Measurements from ENCODE around the gene PHYHD1. TPM values are rescaled to one million over a fixed set of nuclear protein-coding genes. Genes with fewer than 3 reads are reported as not detected.

Gene PHYHD1
- total RNA-seq (2022; extraction: Qiagen RNA extraction; ENCODE audit: low read depth): 0.13 TPM in 1 of 5 replicates, not detected in the others

DNA sequence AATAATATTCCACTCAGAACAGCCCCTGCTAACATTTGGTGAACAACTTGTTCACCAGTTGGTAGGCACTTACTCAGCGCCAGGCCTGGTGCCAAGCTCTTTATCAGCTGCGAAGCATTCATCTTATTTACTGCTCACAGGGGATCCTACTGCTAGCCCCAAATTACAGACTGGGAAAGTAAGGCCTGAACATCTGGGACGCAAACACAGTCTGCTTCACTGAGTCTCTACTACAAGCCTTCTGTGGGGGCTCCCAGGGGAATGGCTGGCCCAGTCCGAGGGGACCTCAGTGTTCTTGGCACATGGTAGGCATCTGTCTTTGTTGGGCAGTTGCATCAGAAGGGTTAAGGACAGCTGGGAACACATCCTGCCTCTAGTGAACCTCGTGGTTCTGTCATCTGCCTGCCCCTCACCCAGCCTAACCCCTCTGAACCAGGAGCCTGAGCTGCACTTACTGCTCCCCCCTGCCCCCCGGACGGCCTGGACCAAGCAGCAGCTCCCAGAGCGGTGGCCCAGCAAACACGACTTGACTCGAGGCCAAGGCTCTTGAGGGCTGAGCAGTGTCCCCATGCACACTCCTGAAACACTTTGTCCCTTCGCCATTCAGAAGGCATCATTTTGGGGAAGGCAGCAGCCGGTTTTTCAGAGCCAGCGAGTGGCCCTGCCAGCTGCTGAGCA is at the start of gene PHYHD1:
Gene PHYHD1 (plus strand): TSS at position 602 of the 678 bp plus-strand sequence. CDS start 1,342 bp downstream, outside the sequence.

GRCh38 chr9:128881884-128882676 is 38.7 kb upstream of the PHYHD1 start, which contains the start of the genes KYAT1 and LRRC8A:
TSS of gene KYAT1 (minus strand) at chr9:128881950. CDS start at chr9:128845405, 36,545 bp downstream.
TSS of gene LRRC8A (plus strand) at chr9:128882133. CDS start at chr9:128907165, 25,032 bp downstream.

DNA sequence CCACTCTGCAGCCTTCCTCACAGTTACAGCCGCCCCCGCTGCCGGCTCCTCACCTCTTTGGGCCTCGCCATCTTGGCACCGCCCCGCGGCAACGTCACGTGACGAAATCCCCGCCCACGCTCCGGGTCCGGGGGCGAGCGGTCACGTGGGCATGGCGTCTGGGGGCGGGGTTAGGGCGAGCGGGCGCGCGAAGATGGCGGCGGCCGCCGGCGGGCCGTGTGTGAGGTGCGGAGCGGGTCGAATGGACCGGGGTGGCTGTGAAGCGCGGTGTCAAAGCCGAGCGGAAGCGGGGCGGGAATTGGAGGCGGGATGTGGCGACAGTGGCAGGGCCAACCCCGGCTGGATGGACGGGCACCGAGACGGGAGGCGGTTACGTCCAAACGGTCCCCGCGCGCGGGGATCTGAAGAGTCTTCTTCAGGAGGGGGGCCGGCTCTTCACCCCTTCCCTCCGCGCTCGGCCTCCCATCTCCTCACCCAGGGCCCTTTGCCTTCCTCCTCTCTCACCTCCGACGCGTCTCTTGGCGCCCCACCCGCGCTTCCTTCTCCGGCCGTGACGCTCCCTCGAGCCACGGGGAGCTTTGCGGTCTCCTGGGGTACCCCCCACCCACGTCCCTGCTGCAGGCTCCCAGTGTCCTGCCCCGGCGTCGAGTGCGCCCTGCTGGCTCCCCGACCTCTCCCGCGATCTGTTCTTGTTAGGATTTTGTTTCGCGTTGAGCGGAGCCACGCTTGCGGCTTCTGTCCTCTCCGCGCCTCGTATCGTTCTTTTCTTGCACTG is 26.9 kb downstream of the PHYHD1 start, which contains the start of the genes DOLK and NUP188:
Gene DOLK (minus strand): TSS at position 77 of the 775 bp plus-strand sequence. CDS start 300 bp downstream, outside the sequence.
Gene NUP188 (plus strand): TSS at position 173 of the 775 bp plus-strand sequence. CDS start 21 bp downstream, at position 194.

Other genes with a start within 250 kb of the PHYHD1 start
- gene SET, start 231.8 kb upstream of the PHYHD1 start, total RNA-seq (2022; extraction: Qiagen RNA extraction; ENCODE audit: low read depth): 408 to 577 TPM (median 430 TPM) in 5 replicates
- gene PKN3, start 218.5 kb upstream of the PHYHD1 start, total RNA-seq (2022; extraction: Qiagen RNA extraction; ENCODE audit: low read depth): 11.7 to 17.4 TPM (median 14.6 TPM) in 5 replicates
- 60.2 to 92.8 TPM (median 83.7 TPM) in 5 replicates for gene ZDHHC12, start 196.9 kb upstream of the PHYHD1 start, total RNA-seq (2022; extraction: Qiagen RNA extraction; ENCODE audit: low read depth)
- 14.7 to 17.0 TPM (median 15.1 TPM) in 5 replicates for gene ZER1, start 149.1 kb upstream of the PHYHD1 start, total RNA-seq (2022; extraction: Qiagen RNA extraction; ENCODE audit: low read depth)
- 18.3 to 23.3 TPM (median 21.4 TPM) in 5 replicates for gene TBC1D13, start 133.7 kb upstream of the PHYHD1 start, total RNA-seq (2022; extraction: Qiagen RNA extraction; ENCODE audit: low read depth)
- gene ENDOG, start 102.5 kb upstream of the PHYHD1 start, total RNA-seq (2022; extraction: Qiagen RNA extraction; ENCODE audit: low read depth): 13.5 to 31.4 TPM (median 28.3 TPM) in 5 replicates
- 26.3 to 46.9 TPM (median 37.4 TPM) in 5 replicates for gene SPOUT1, start 91.2 kb upstream of the PHYHD1 start, total RNA-seq (2022; extraction: Qiagen RNA extraction; ENCODE audit: low read depth)
- 7.7 to 8.8 TPM (median 8.1 TPM) in 5 replicates for gene KYAT1, start 39.0 kb upstream of the PHYHD1 start, total RNA-seq (2022; extraction: Qiagen RNA extraction; ENCODE audit: low read depth)
- gene LRRC8A, start 38.8 kb upstream of the PHYHD1 start, total RNA-seq (2022; extraction: Qiagen RNA extraction; ENCODE audit: low read depth): 36.1 to 43.2 TPM (median 42.1 TPM) in 5 replicates
- gene DOLK, start 26.6 kb downstream of the PHYHD1 start, total RNA-seq (2022; extraction: Qiagen RNA extraction; ENCODE audit: low read depth): 28.0 to 38.9 TPM (median 36.5 TPM) in 5 replicates
- 38.0 to 41.3 TPM (median 39.8 TPM) in 5 replicates for gene NUP188, start 26.7 kb downstream of the PHYHD1 start, total RNA-seq (2022; extraction: Qiagen RNA extraction; ENCODE audit: low read depth)
- 34.4 to 53.8 TPM (median 47.7 TPM) in 5 replicates for gene SH3GLB2, start 107.3 kb downstream of the PHYHD1 start, total RNA-seq (2022; extraction: Qiagen RNA extraction; ENCODE audit: low read depth)
- gene MIGA2, start 115.6 kb downstream of the PHYHD1 start, total RNA-seq (2022; extraction: Qiagen RNA extraction; ENCODE audit: low read depth): 11.7 to 15.6 TPM (median 13.5 TPM) in 5 replicates
- gene DOLPP1, start 160.1 kb downstream of the PHYHD1 start, total RNA-seq (2022; extraction: Qiagen RNA extraction; ENCODE audit: low read depth): 20.4 to 23.4 TPM (median 21.3 TPM) in 5 replicates
- 25.2 to 31.1 TPM (median 28.6 TPM) in 5 replicates for gene CRAT, start 189.8 kb downstream of the PHYHD1 start, total RNA-seq (2022; extraction: Qiagen RNA extraction; ENCODE audit: low read depth)
- gene PTPA, start 190.4 kb downstream of the PHYHD1 start, total RNA-seq (2022; extraction: Qiagen RNA extraction; ENCODE audit: low read depth): 121 to 135 TPM (median 133 TPM) in 5 replicates

Measured in A549 treated with CpdA at 1 μM for 4 hours (cell line).